GM10248 (cell line): ENCODE measurements around the gene PDE6B.

ENCODE experiments used
- CTCF ChIA-PET: fragments of 300-600 bp; sonication (Branson Sonifier 250); formaldehyde crosslinking; extraction: SDS; loops from one replicate; lab custom pipeline; 2021; ENCODE audit warnings: antibody characterized with exemption; lab: Yijun Ruan, JAX
- POLR2A ChIA-PET: fragments of 350-650 bp; sonication (Branson Sonifier 250); formaldehyde crosslinking; extraction: SDS; loops from one replicate; lab custom pipeline; 2020; ENCODE audit warnings: antibody characterized with exemption; lab: Yijun Ruan, JAX
- DNase-seq: peaks from one replicate; pipeline ENCODE4 v3.0.0; 2012; ENCODE audit errors: extremely low spot score
- CTCF ChIP-seq: IDR thresholded peaks from 2 replicates; pipeline ENCODE4 v1.5.1; 2012; ENCODE audit warnings: mild to moderate bottlenecking, low read depth; ENCODE audit errors: extremely low read depth, missing control alignments, control extremely low read depth

Gene PDE6B

GRCh38 chr4:657834-658667 lies 32.7 kb downstream of the PDE6B start:
- CTCF ChIA-PET, result no interaction called here

GRCh38 chr4:658681-659667 lies 33.6 kb downstream of the PDE6B start:
- POLR2A ChIA-PET, result no interaction called here
- no peak for TF ChIP-seq CTCF
- DNase-seq, result no peak
- CTCF ChIA-PET, result no interaction called here

More at GRCh38 chr4:657834-658667, 32.7 kb downstream of the PDE6B start:
- TF ChIP-seq CTCF, result no peak
- DNase-seq, result no peak
- POLR2A ChIA-PET, result no interaction called here

GRCh38 chr4:659851-660250 lies 34.5 kb downstream of the PDE6B start:
- ChIA-PET CTCF (no interaction called here), POLR2A (no interaction called here)
- TF ChIP-seq CTCF, result no peak
- DNase-seq, result no peak

- no peak for TF ChIP-seq CTCF
- CTCF ChIA-PET, result no interaction called here
- POLR2A ChIA-PET, result no interaction called here
- no peak for DNase-seq
Observed at GRCh38 chr4:660401-660800, 35.0 kb downstream of the PDE6B start.

GRCh38 chr4:661231-661630 lies 35.9 kb downstream of the PDE6B start:
- CTCF ChIA-PET, result no interaction called here
- DNase-seq, result no peak

More at GRCh38 chr4:661231-661630, 35.9 kb downstream of the PDE6B start:
- POLR2A ChIA-PET, result no interaction called here
- TF ChIP-seq CTCF, result no peak
